CD4-positive, alpha-beta T cell treated with Interleukin-17A for 1 hour (primary cell): ENCODE results near the gene SLC51B.
"Not testable (repeated sequence)": the region's sequence is repeated elsewhere in the genome, so short reads cannot be mapped to it uniquely, and the experiment has no call there.

Source experiments
- DNase-seq: peaks from one replicate; pipeline ENCODE4 v3.0.0-alpha.2; 2020

Gene SLC51B

GRCh38 chr15:65085990-65086679 lies 40.9 kb downstream of the SLC51B start:
- no peak for DNase-seq

DNA sequence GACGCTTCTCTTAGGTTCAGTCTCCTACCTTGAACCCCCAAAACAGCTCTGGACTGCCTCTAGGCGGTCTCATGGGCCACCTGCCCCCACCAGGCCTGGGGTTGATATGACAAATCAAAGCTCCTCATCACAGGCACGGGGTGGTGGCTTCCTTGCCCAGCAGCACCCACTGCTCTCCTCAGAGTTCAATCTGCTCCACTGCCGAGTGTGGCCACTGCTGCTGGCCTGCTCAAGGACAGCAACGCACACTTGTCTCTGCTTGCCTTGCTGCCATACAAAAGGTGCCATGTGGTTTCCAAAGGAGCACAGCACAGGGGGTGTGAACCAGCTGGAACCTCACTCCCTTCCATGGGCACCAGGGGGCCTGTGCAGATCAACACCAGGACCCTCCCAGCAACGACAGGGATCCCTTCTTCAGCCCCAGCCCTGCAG lies 41.5 kb downstream of the SLC51B start:
- no peak for DNase-seq

DNA sequence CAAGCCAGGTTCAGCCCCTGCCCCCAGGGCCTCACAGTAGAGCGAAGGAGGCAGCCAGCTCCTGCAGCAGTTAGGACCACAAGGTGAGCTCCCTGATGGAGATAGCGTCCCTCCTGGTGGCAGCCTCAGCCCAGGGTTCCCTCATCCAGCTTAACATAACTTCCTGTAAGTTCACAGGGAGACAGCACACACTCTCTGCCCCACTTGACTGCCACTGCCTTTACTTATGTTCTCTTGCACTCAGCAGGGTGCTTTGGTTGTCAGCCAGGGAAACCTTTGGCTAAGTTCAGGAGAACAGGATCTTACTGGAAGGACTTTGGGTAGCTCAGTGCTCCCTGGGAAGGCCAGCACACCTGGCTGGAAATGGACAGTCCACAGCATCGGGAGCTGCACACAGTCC lies 42.2 kb downstream of the SLC51B start:
- no peak for DNase-seq

GRCh38 chr15:65087873-65088642 lies 42.9 kb downstream of the SLC51B start:
- no peak for DNase-seq

DNA sequence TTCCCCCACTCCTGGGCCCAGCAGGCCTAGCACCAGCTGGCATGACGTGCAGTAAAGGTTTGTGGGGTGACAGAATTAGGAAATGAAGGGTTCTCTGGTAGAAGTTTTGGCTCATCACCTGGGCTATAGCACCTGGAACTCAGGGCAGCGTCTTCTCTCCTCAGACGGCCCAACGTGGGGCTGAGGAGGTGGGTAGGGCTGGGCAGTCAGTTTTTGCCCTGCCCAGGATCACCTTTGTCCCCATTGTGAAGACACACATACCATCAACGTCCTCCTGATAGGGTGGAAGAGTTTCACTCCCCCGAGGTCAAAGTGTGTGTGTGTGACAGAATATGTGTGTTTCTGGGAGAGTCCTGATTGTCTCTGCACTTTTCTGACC lies 43.4 kb downstream of the SLC51B start:
- DNase-seq = no peak

DNA sequence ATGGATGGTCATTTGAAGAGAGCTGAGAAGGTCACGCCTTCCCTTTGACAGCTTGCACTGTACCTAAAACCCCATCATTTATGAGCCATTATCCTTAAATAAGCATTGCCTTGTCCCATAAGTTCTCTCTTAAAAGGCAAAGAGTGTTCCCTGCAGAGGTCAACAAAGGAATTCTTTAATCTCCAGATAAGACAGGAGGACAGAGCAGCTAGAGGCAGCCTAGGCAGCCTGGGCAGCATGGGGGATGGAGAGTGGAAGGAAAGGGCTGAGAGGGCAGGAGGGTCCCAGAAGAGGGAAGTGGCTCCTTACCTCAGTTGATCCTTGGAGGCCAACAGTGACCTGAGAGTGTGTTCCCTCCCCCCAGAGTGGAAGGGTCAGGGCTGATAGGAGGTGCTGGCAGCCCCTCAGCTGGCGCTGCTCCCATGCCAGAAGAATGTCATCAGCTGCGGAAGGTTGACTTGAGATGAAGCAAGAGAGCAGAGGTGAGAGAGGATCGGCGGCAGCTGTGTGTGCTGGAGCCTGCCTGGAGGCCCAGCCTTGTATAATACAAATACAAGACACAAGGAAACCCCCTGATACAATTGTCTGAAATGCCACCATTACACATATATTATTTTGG lies 44.1 kb downstream of the SLC51B start:
- no peak for DNase-seq

- DNase-seq = no peak
Measured at GRCh38 chr15:65091946-65092770, 47.0 kb downstream of the SLC51B start.

GRCh38 chr15:65092911-65093792 lies 48.0 kb downstream of the SLC51B start:
- DNase-seq = no peak

GRCh38 chr15:65093793-65094170 lies 48.6 kb downstream of the SLC51B start:
- not testable (repeated sequence) for DNase-seq

GRCh38 chr15:65094294-65094995 lies 49.3 kb downstream of the SLC51B start:
- DNase-seq = no peak

GRCh38 chr15:65095011-65095746 lies 50.0 kb downstream of the SLC51B start:
- no peak for DNase-seq

GRCh38 chr15:65095747-65096104 lies 50.5 kb downstream of the SLC51B start:
- DNase-seq = no peak

GRCh38 chr15:65096481-65097385 lies 51.5 kb downstream of the SLC51B start:
- no peak for DNase-seq

DNA sequence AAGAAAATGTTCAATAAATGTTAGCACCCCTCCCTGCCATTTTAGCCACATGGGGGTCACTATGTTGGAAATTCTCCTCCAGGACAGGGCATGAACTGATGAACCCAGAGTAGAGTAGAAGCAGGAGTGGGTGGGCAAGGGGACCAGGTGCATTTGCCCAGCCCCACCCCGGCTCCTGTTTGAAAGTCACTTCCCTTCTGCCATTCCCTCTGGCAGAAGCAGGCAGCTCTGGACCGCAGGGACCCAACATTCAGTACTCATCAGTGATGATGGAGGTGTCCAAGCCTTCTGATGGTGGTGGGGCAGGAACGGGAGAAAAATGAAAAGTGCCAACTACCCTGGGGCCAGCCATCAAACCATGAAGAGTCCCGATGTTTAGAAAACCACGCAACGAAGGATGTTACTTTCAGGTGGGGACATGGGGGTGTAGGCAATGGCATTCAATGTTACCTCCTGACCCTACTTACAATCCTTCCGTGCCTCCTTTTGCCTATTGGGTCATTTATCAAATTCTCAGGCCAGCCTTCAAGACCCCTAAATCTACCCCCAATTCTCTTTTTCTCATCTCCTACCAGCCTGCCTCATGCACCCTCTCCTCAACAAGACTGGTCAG lies 52.6 kb downstream of the SLC51B start:
- no peak for DNase-seq

GRCh38 chr15:65099336-65099735 lies 54.1 kb downstream of the SLC51B start:
- DNase-seq = no peak

- DNase-seq = not testable (repeated sequence)
Measured at GRCh38 chr15:65099801-65100200, 54.6 kb downstream of the SLC51B start.

GRCh38 chr15:65100442-65100841 lies 55.3 kb downstream of the SLC51B start:
- DNase-seq = no peak

DNA sequence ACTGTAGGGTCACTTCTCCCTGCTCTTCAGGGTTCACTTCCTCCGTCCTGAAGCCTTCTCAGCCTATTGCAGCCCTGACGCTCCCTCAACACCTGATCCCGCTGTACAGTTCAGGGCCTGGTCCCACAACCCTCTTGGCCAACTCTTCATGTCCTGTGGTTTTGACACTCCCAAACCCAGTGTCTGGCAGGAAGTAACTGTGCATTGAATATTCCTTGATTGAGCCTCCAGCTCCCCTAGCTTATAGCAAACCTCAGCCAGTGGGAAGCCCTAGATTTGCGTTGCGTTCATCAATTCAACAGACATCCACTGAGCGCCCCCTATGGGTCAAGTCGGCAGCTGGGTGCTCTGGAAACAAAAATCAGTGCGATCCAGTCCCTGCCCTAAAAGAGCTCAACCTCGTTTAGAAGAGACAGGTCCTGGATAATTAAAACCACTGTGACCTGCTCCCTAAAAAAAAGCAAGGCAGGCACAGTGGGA lies 56.3 kb downstream of the SLC51B start:
- peak; percentile 54 for DNase-seq
